ENCODE results near the gene SLC25A13. TPM values are rescaled to one million over a fixed set of nuclear protein-coding genes. Genes with fewer than 3 reads are reported as not detected.

The SLC25A13 gene
- total RNA-seq, 1 experiment from 2014 or later: 71.3 TPM

DNA sequence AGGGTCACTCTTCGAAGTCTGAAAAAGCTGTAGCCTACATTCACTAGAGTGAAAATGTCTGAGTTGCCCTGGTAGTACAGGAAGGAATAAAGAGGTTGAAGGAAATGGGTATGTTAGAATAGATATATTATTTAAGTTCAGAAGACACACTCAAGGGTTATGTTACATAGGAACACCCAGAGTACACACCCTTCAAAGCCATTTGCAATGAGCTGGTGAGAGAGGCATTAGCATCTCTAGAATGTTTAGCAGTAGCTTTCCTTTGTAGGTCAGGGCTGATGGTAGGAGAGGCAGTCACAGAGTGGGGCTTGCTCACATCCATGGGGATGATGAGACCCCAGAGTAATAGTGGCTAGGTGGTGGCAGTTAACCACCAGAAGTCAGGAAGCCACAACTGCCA, 221.2 kb downstream of the SLC25A13 start:
- DNase-seq (ENCODE audit: low spot score): no peak

DNA sequence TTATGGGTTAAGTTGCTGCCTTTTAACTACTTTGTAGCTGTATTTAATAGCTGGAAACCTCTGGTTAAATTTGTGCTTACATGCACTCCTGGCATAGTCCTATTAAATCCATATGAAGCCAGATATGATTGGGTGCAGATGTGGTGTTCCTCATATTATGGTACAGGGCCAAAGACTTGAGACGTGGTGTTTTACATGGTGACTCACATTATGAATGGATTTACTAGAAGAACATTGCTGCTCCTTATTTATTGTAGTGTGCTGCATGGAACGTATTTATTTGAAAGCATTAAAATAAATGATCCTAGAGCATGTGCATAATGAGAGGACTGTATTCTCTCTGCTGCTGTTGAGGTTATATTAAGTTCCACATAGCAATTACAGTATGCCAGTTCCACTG, 224.1 kb downstream of the SLC25A13 start:
- DNase-seq (ENCODE audit: low spot score): no peak

DNA sequence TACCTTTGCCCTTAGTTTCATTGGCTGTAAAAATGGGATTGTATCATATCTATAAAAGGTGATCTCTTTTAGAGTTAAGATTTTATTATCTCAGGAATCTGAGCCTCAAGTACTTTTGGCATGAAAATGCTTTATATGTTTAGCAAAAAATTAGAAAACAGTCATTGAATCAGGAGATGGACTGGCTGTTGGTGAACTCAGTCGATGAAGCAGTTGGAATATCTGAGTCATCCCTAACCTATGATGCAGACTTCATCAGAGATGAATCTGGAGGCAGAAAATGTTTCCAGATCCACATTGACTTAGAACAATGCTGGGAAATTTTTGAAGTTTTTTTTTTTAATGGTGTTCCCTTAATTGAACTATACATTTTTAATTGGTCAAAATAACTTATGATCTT, 228.5 kb downstream of the SLC25A13 start:
- peak; percentile 63 for DNase-seq (ENCODE audit: low spot score)

DNA sequence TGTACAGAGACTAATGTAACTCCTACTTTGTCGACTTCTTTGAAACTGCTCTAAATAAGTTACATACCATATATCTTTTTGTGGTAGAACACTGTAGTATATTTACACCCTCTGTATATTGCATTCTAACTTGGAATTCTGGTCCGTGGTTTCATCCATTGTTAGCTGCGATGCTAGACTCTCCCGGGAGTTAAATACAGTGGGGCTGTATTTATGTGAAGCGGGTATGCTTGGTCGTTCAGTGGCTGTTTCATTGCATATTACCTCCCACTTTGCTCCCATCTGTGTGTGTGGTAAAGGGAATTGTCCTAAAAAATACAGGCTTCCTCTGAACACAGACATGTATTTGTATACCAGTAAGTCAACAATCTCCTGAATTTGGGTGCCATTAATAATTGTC, 231.1 kb downstream of the SLC25A13 start:
- no peak for DNase-seq (ENCODE audit: low spot score)

DNA sequence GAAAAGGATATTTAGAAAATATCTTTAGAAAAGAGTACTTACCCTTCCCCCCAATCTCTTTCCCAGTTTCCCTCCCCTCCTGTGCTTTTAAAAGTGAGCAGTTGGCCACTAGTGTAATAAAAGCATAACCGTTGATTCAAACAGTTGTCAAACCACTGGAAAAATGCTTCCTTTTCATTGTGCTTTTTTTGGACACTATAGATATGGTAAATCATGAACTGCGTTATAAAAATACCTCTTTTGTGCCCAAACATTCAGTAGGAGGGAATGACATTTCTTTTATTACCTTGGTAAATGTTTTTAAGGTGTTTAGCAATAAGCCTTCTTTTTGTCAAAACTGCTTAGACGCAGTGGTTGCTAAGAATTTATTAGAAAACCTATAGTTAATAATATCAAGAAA, 232.4 kb downstream of the SLC25A13 start:
- no peak for DNase-seq (ENCODE audit: low spot score)

DNA sequence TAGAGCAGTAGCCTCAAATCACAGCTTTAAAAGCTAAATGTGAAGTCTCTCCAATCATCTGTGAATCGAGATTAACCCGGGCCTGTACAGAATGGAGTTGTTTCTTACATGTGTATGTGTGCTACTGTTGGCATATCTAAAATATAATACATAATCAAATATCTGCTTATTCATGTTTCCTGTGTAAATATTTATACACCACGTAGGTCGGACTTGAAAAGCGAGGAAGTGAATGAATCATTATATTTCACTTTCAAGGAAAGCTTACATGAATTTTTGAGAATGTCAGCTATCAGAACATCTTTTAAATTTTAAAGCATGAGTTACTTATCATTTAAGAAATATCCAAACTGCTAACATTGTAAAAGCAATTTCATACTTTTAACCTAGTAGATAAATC, 233.3 kb downstream of the SLC25A13 start:
- no peak for DNase-seq (ENCODE audit: low spot score)

DNA sequence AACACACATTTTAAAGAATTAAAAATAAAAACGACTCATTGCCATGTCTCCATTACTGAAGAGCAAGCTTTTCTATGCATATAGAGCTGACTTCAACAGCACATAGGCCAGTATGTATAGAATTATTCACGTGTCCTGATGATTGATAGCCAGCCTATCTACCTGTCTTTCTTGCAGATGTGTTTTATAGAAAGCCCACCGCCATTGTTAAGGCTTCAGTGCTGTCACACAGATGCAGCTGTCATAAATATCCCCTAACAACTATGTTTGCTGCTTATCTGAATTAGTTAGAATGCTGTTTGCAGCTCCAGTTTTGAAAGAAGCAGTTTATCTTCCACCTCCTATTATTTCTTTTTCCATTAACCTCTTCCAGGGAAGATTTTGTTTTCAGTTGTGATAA, 235.9 kb downstream of the SLC25A13 start:
- no peak for DNase-seq (ENCODE audit: low spot score)

DNA sequence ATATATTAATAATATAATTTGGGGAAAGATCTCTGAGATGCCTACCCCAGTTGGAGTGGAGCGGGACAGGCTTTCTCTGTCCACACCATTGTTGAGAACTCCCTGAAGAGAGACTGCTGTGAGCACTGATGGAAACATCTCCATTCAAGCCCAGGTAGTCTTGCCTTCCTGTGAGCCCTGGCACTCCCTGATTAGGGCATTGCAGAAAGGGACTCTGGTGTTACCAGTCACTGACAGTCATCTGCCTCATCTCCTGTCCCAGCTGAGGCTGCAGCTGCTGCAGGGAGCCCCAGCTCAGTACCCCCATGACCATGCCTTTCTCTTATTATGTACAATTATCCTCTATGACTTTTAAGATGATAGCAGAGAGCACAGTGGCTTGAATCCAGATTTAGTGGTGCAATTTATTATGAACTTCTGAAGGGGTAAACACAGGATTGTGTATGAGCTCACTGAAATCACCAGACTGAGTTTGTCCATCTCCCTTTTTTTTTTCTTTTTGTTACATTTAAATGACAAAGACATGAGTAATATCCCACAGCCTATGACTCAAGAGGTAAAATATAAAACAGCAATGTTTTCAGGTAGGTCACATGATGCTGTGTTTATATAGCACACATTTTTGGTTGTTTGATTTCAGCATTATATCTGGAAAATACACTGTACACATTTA, 236.9 kb downstream of the SLC25A13 start:
- DNase-seq (ENCODE audit: low spot score): peak; percentile 67

DNA sequence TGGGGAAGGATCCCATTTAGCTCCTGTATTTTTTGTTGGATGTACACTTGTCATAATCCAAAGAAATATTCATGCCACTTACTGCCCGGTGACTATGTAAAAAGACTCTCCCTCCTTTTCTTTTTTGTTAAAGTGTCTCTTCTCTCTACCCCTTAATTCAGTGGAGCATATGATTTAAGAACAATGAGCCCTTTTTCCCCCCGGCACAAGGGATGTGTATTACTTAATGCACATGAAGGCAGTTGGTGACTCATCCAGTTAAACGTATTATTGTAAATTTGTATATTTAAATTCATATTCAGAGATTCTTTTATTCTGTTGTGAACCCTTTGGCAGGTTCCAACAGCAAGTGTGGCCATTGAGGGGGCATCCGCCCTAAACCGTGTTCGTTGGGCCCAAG, 241.9 kb downstream of the SLC25A13 start:
- no peak for DNase-seq (ENCODE audit: low spot score)

DNA sequence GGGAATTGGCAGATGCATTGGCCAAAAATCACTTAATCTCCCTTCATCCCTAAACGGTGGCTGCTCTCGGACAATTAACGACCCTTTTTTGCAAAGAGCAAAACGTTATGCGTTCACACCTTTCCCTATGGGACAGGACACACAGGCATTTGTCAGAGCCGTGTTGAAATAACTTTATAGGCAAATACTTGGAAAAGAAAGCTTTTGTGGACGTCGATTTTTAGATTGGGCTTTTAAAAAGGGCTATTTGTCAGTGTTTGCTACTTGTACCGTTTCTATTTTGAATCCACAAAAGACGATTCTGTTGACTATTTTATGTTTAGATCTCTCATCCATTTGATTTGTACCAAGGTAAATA, 245.6 kb downstream of the SLC25A13 start:
- no peak for DNase-seq (ENCODE audit: low spot score)

DNA sequence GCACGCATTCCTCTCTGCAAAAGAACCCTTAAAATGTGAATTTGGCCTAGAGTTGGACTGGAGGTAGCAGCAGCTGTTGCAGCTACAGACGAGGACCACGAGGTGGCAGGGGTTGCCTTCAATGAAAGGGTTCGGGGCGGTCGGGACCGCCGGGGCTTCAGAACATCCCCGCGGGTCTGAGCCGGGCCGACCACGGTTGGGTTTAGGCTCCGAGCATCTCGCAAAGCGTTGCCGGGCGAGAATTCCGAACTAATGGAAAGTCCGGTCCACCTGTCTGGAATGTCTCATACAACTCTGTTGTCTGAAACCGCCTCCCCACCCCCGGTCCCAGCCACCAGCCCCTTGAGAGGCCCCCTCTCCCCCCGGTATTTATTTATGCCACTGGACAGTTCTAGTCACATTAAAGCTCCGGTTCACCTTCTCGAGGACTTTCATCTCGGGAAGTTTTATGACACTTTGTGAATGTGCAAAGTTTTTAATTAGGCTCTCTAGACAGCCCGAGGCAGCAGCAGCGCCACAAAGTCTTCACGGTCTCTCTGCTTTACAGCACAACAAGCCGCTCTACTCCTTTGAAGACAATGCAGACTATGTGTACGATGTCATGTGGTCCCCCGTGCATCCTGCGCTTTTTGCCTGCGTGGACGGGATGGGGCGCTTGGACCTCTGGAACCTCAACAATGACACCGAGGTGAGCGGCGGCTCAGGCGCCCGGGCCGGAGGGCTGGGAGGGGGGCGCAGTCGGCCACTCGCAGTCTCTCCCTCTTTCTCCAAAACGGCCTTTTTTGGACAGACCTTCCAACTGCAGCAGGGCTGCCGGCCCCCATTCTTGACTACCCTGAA, 246.2 kb downstream of the SLC25A13 start:
- DNase-seq (ENCODE audit: low spot score): peak; percentile 33

DNA sequence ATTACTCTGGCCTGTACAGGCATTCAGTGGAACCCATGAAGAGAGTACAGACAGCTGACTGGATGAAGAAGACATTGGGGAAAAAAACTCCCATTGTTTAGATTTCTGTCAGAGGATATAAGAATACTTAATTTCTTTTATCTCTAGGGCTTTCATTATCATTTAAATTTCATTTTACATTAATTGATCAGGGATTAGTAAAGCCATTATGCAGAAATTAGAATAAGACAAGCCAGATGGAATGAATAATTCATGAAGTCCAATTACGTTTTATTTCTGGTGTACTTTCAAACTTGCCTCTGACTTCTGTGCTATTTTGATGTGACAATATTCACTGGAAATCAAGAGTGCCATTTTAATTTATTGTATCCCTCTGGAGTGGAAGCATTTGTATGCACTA, 247.0 kb downstream of the SLC25A13 start:
- no peak for DNase-seq (ENCODE audit: low spot score)

Measured in A172 (cell line).